Astrocyte of the cerebellum (primary cell): ENCODE measurements around the gene SLC25A26.

Experiments
- DNase-seq: peaks from one replicate; pipeline ENCODE4 v3.0.0-alpha.2; 2011; ENCODE audit warnings: low read depth
- H3K4me3 ChIP-seq: 2 replicates; pipeline ENCODE4 v1.5.1; 2011; ENCODE audit warnings: mild to moderate bottlenecking, low read depth, low read length, moderate library complexity
- CTCF ChIP-seq: IDR thresholded peaks from 2 replicates; pipeline ENCODE4 v1.5.1; 2012; ENCODE audit warnings: low read length, low read depth, moderate library complexity, mild to moderate bottlenecking; ENCODE audit errors: missing control alignments
- in situ Hi-C: cut with HindIII; loops from 2 replicates; pipeline ENCODE4 v1.10.0; 2017; ENCODE audit warnings: low sequenced_read_pairs

SLC25A26 gene

GRCh38 chr3:66425032-66425431 lies 204.2 kb downstream of the SLC25A26 start:
- in situ Hi-C loops: no loop called here
- no peak overlapping the region for H3K4me3 ChIP-seq
- DNase-seq: no peak
- TF ChIP-seq CTCF: no peak

GRCh38 chr3:66425576-66426114 lies 204.8 kb downstream of the SLC25A26 start:
- in situ Hi-C loops: no loop called here
- TF ChIP-seq CTCF: no peak
- DNase-seq: no peak
- H3K4me3 ChIP-seq: no peak overlapping the region

- no peak overlapping the region for H3K4me3 ChIP-seq
- in situ Hi-C loops: no loop called here
- no peak for DNase-seq
- TF ChIP-seq CTCF: no peak
Observed at GRCh38 chr3:66426135-66426534, 205.3 kb downstream of the SLC25A26 start.

- H3K4me3 ChIP-seq: no peak overlapping the region
- in situ Hi-C loops: no loop called here
- TF ChIP-seq CTCF: no peak
- no peak for DNase-seq
Observed at GRCh38 chr3:66427352-66427751, 206.6 kb downstream of the SLC25A26 start.

GRCh38 chr3:66427951-66428474 lies 207.2 kb downstream of the SLC25A26 start:
- TF ChIP-seq CTCF: no peak
- in situ Hi-C loops: no loop called here
- no peak overlapping the region for H3K4me3 ChIP-seq
- DNase-seq: no peak
